ENCODE results near the gene F12.

- TF ChIP-seq CTCF (IDR thresholded peaks at IDR 0.05) (no peak), POLR2AphosphoS5 (IDR thresholded peaks at IDR 0.05) (no peak)
Measured at GRCh38 chr5:177362292-177362609, 47.1 kb downstream of the F12 start.

Data from gastroesophageal sphincter (tissue), 3 donors.